ENCODE data around the gene GOLIM4.
A peak's percentile ranks its signal among the peaks of the same experiment; 100 is the strongest.

GOLIM4 gene

GRCh38 chr3:168090306-168091085 lies 5.2 kb downstream of the GOLIM4 start:
- peak overlapping the region; percentile 84 for H3K27ac ChIP-seq
- TF ChIP-seq, protein P1, sequence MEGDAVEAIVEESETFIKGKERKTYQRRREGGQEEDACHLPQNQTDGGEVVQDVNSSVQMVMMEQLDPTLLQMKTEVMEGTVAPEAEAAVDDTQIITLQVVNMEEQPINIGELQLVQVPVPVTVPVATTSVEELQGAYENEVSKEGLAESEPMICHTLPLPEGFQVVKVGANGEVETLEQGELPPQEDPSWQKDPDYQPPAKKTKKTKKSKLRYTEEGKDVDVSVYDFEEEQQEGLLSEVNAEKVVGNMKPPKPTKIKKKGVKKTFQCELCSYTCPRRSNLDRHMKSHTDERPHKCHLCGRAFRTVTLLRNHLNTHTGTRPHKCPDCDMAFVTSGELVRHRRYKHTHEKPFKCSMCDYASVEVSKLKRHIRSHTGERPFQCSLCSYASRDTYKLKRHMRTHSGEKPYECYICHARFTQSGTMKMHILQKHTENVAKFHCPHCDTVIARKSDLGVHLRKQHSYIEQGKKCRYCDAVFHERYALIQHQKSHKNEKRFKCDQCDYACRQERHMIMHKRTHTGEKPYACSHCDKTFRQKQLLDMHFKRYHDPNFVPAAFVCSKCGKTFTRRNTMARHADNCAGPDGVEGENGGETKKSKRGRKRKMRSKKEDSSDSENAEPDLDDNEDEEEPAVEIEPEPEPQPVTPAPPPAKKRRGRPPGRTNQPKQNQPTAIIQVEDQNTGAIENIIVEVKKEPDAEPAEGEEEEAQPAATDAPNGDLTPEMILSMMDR (IDR thresholded peaks at IDR 0.05): no peak
- TF ChIP-seq ZFX (IDR thresholded peaks at IDR 0.05; ENCODE audit: borderline replicate concordance): no peak

- 0 out of 2 replicates have a peak overlapping the region, but pooled peaks have one; percentile 14 for H3K27ac ChIP-seq
- no peak for TF ChIP-seq ZFX (IDR thresholded peaks at IDR 0.05; ENCODE audit: borderline replicate concordance)
- TF ChIP-seq, protein P1 (IDR thresholded peaks at IDR 0.05): no peak
Measured at GRCh38 chr3:168089179-168089771, 6.4 kb downstream of the GOLIM4 start.

DNA sequence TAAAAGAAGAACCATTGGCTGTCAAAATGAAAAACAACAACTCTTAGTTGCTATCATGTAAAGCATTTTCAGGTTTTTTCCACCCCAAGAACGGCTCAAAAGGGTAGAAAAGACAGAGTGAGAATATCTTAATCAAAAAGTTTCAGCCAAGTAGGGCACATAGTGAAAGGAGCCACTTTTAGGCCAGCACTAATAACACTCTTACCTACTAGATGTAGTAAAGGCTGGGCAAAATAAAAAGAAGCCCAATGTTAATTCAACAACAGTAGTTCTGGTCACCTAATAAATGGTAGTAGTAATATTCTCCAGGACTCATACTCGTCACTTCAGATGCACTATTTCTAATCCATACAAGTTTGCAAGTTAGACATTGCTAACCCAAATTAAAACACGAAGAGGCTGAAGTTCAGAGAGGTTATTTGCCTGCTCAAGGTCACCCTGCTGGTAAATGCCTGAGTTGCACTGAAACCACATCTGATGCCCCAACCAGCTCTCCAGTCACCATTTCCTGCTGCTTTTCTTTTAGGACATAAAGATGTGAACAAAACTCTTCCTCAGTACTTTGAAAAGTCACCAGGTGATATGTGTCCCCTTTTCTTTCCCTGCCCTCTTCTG lies 7.5 kb downstream of the GOLIM4 start:
- H3K27ac ChIP-seq: peak overlapping the region; percentile 14; the same call in 1 of the 2 replicates
- TF ChIP-seq, protein P1 (IDR thresholded peaks at IDR 0.05): peak; percentile 42
- TF ChIP-seq ZFX (IDR thresholded peaks at IDR 0.05; ENCODE audit: borderline replicate concordance): no peak

DNA sequence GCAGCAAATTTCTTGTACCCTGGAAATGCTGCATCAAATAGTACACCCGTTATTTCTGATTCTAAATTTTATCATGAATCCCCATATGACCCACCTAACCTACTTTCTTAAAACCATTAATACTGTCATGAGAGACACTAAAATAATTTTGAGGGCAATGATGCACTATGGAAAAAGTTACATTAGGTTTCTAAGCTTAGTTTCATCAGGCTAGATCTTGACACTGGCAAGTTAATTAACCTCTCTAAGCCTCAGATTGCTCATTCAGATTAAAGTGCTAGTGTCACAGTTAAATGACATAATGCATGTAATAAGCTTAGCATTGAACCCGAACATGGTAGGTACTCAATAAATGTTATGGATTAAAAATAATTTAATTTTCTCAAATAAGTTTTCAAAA lies 8.2 kb downstream of the GOLIM4 start:
- H3K27ac ChIP-seq: no peak overlapping the region

GRCh38 chr3:168086541-168087260 lies 9.0 kb downstream of the GOLIM4 start:
- H3K27ac ChIP-seq: no peak overlapping the region
- TF ChIP-seq, protein P1 (IDR thresholded peaks at IDR 0.05): no peak
- no peak for TF ChIP-seq ZFX (IDR thresholded peaks at IDR 0.05; ENCODE audit: borderline replicate concordance)

More for the DNA sequence above, 8.2 kb downstream of the GOLIM4 start:
- TF ChIP-seq, protein P1 (IDR thresholded peaks at IDR 0.05): no peak
- no peak for TF ChIP-seq ZFX (IDR thresholded peaks at IDR 0.05; ENCODE audit: borderline replicate concordance)

- H3K27ac ChIP-seq: no peak overlapping the region
- TF ChIP-seq, protein P1 (IDR thresholded peaks at IDR 0.05): no peak
- TF ChIP-seq ZFX (IDR thresholded peaks at IDR 0.05; ENCODE audit: borderline replicate concordance): no peak
Measured at GRCh38 chr3:168085491-168086119, 10.1 kb downstream of the GOLIM4 start.
